Mesenchymal stem cell (in vitro differentiated cells and primary cell): ENCODE results near the gene FLT3LG.

ENCODE experiments used
- DNase-seq: peaks from one replicate; pipeline ENCODE4 v3.0.0-alpha.2; 2013
- H2AFZ ChIP-seq: one replicate; pipeline ENCODE4 v1.6.1; 2013; ENCODE audit warnings: low read depth, mild to moderate bottlenecking, control low read depth, inconsistent platforms, low read length, moderate library complexity
- H2AK5ac ChIP-seq: 2 replicates; pipeline ENCODE4 v1.6.1; 2013; ENCODE audit warnings: low read length, moderate library complexity, mild to moderate bottlenecking, inconsistent platforms; ENCODE audit not compliant: severe bottlenecking
- H2BK120ac ChIP-seq: one replicate; pipeline ENCODE4 v1.6.1; 2013; ENCODE audit warnings: low read depth, mild to moderate bottlenecking, inconsistent platforms, low read length, moderate library complexity
- H2BK12ac ChIP-seq, 2 experiments: one replicate each; pipeline ENCODE4 v1.6.1; 2013; ENCODE audit warnings: inconsistent platforms in 2 of 2, low read length in 2 of 2, mild to moderate bottlenecking in 2 of 2, moderate library complexity in 2 of 2, control low read depth in 1 of 2
- H2BK15ac ChIP-seq: one replicate; pipeline ENCODE4 v1.6.1; 2013; ENCODE audit warnings: mild to moderate bottlenecking, low read depth, inconsistent platforms; ENCODE audit not compliant: poor library complexity, severe bottlenecking
- H2BK5ac ChIP-seq: 2 replicates; pipeline ENCODE4 v1.6.1; 2013; ENCODE audit warnings: low read depth, mild to moderate bottlenecking, low read length, control low read depth, inconsistent platforms; ENCODE audit not compliant: poor library complexity, severe bottlenecking
- H3K14ac ChIP-seq, 2 experiments: one replicate each; pipeline ENCODE4 v1.6.1; 2013; ENCODE audit warnings: inconsistent platforms in 2 of 2, low read length in 2 of 2, control low read depth in 1 of 2, mild to moderate bottlenecking in 1 of 2, moderate library complexity in 1 of 2
- H3K18ac ChIP-seq, 2 experiments: one replicate each; pipeline ENCODE4 v1.6.1; 2013; ENCODE audit warnings: inconsistent platforms in 2 of 2, low read length in 2 of 2, control low read depth in 1 of 2, low read depth in 1 of 2, mild to moderate bottlenecking in 1 of 2
- H3K23ac ChIP-seq, 2 experiments: one replicate each; pipeline ENCODE4 v1.6.1; 2013; ENCODE audit warnings: inconsistent platforms in 2 of 2, low read length in 2 of 2, mild to moderate bottlenecking in 2 of 2, moderate library complexity in 2 of 2, control low read depth in 1 of 2
- H3K27ac ChIP-seq: 2 replicates; pipeline ENCODE4 v1.5.1; 2013; ENCODE audit warnings: mild to moderate bottlenecking, moderate library complexity, low read length, control low read depth, inconsistent platforms; ENCODE audit not compliant: poor library complexity, severe bottlenecking
- H3K27me3 ChIP-seq, 2 experiments: 2 replicates each; pipeline versions ENCODE4 v1.6.1 to v1.7.0; 2013; ENCODE audit warnings: low read length in 2 of 2, mild to moderate bottlenecking in 2 of 2, moderate library complexity in 2 of 2, control low read depth in 1 of 2, inconsistent platforms in 1 of 2; ENCODE audit not compliant: control insufficient read depth in 1 of 2, insufficient read depth in 1 of 2
- H3K36me3 ChIP-seq, 2 experiments: 2 replicates each; pipeline versions ENCODE4 v1.6.1 to v1.7.0; 2013; ENCODE audit warnings: low read length in 2 of 2, control low read depth in 1 of 2, inconsistent platforms in 1 of 2, low read depth in 1 of 2, mild to moderate bottlenecking in 1 of 2; ENCODE audit not compliant: insufficient read depth in 2 of 2, control insufficient read depth in 1 of 2
- H3K4ac ChIP-seq, 2 experiments: one replicate each; pipeline ENCODE4 v1.6.1; 2013; ENCODE audit warnings: inconsistent platforms in 2 of 2, low read length in 2 of 2, mild to moderate bottlenecking in 2 of 2, moderate library complexity in 2 of 2, control low read depth in 1 of 2, low read depth in 1 of 2
- H3K4me1 ChIP-seq: 2 replicates; pipeline ENCODE4 v1.6.1; 2013; ENCODE audit warnings: low read depth, low read length, control low read depth; ENCODE audit not compliant: control insufficient read depth, insufficient read depth
- H3K4me2 ChIP-seq: 2 replicates; pipeline ENCODE4 v1.6.1; 2013; ENCODE audit warnings: low read length, mild to moderate bottlenecking, inconsistent platforms; ENCODE audit not compliant: poor library complexity, severe bottlenecking
- H3K4me3 ChIP-seq, 2 experiments: 2 replicates each; pipeline versions ENCODE4 v1.5.1 to v1.7.0; 2013; ENCODE audit warnings: low read length in 2 of 2, mild to moderate bottlenecking in 2 of 2, control low read depth in 1 of 2, low read depth in 1 of 2; ENCODE audit not compliant: insufficient read depth in 1 of 2
- H3K79me1 ChIP-seq: replicated peaks from 2 replicates; pipeline ENCODE4 v1.6.1; 2013; ENCODE audit warnings: mild to moderate bottlenecking, control low read depth, low read length, inconsistent platforms; ENCODE audit not compliant: poor library complexity, severe bottlenecking
- H3K9ac ChIP-seq: 2 replicates; pipeline ENCODE4 v1.7.0; 2013; ENCODE audit warnings: mild to moderate bottlenecking, low read length, moderate library complexity
- H3K9me3 ChIP-seq: 2 replicates; pipeline ENCODE4 v1.7.0; 2013; ENCODE audit warnings: mild to moderate bottlenecking, low read length; ENCODE audit not compliant: control insufficient read depth
- H4K8ac ChIP-seq: one replicate; pipeline ENCODE4 v1.6.1; 2013; ENCODE audit warnings: inconsistent platforms, mild to moderate bottlenecking, low read length, moderate library complexity
- H4K91ac ChIP-seq: one replicate; pipeline ENCODE4 v1.6.1; 2013; ENCODE audit warnings: mild to moderate bottlenecking, low read length, inconsistent platforms
- WGBS: methylation state at CpG from one replicate; pipeline ENCODE4 v1.1.7; 2013; ENCODE audit warnings: mixed read lengths; 5-methylcytosine and 5-hydroxymethylcytosine counted together

FLT3LG gene

GRCh38 chr19:49461656-49462055, 12.4 kb upstream of the FLT3LG start:
- H4K91ac ChIP-seq, result no peak overlapping the region
- no peak overlapping the region for H3K9ac ChIP-seq
- H3K18ac ChIP-seq, result no peak overlapping the region
- H3K9me3 ChIP-seq, result no peaks in the 10 kb centered on the region
- H3K4me3 ChIP-seq, result no peak overlapping the region
- no peaks in the 10 kb centered on the region for H3K27me3 ChIP-seq
- WGBS, result 97% methylated on average over 24 of the region's 37 CpGs
- no peak overlapping the region for H4K8ac ChIP-seq
- H3K4ac ChIP-seq, result no peak overlapping the region
- no peak overlapping the region for H3K4me2 ChIP-seq
- H3K36me3 ChIP-seq, result peaks cover 11 to 52% of the 10 kb centered on the region in 2 experiments
- no peak overlapping the region for H2AFZ ChIP-seq
- H3K4me1 ChIP-seq, result peaks cover 3% of the 10 kb centered on the region
- H2BK5ac ChIP-seq, result no peak overlapping the region
- no peak overlapping the region for H3K14ac ChIP-seq
- no peak overlapping the region for H2BK120ac ChIP-seq
- H2AK5ac ChIP-seq, result no peak overlapping the region
- H3K27ac ChIP-seq, result no peak overlapping the region
- no peak for DNase-seq
- no peak overlapping the region for H3K23ac ChIP-seq
- H2BK15ac ChIP-seq, result no peak overlapping the region
- H3K79me1 ChIP-seq, result peaks cover 12% of the 10 kb centered on the region
- no peak overlapping the region for H2BK12ac ChIP-seq

- H2BK15ac ChIP-seq, result no peak overlapping the region
- H4K91ac ChIP-seq, result no peak overlapping the region
- WGBS, result 96% methylated on average over 11 of the region's 12 CpGs
- H3K18ac ChIP-seq, result no peak overlapping the region
- no peak overlapping the region for H3K23ac ChIP-seq
- no peak overlapping the region for H3K27ac ChIP-seq
- no peak overlapping the region for H2BK12ac ChIP-seq
- H4K8ac ChIP-seq, result no peak overlapping the region
- H3K4me2 ChIP-seq, result no peak overlapping the region
- peaks cover 3% of the 10 kb centered on the region for H3K4me1 ChIP-seq
- H2AK5ac ChIP-seq, result no peak overlapping the region
- H3K4me3 ChIP-seq, result no peak overlapping the region
- no peak overlapping the region for H3K14ac ChIP-seq
- H3K9ac ChIP-seq, result no peak overlapping the region
- H3K9me3 ChIP-seq, result no peaks in the 10 kb centered on the region
- H3K36me3 ChIP-seq, result peaks cover 11 to 56% of the 10 kb centered on the region in 2 experiments
- H3K4ac ChIP-seq, result no peak overlapping the region
- no peak for DNase-seq
- no peak overlapping the region for H2AFZ ChIP-seq
- H3K79me1 ChIP-seq, result peaks cover 12% of the 10 kb centered on the region
- no peak overlapping the region for H2BK5ac ChIP-seq
- no peak overlapping the region for H2BK120ac ChIP-seq
- no peaks in the 10 kb centered on the region for H3K27me3 ChIP-seq
Measured at GRCh38 chr19:49462492-49462891, 11.5 kb upstream of the FLT3LG start.

- WGBS, result 96% methylated on average over 38 of the region's 39 CpGs
- no peak overlapping the region for H2BK12ac ChIP-seq
- H2AFZ ChIP-seq, result no peak overlapping the region
- H3K18ac ChIP-seq, result no peak overlapping the region
- no peak overlapping the region for H3K9ac ChIP-seq
- no peak overlapping the region for H4K91ac ChIP-seq
- no peak overlapping the region for H4K8ac ChIP-seq
- no peak overlapping the region for H3K4ac ChIP-seq
- H2BK15ac ChIP-seq, result no peak overlapping the region
- H3K4me1 ChIP-seq, result peaks cover 1% of the 10 kb centered on the region
- H3K79me1 ChIP-seq, result peaks cover 5% of the 10 kb centered on the region
- no peak overlapping the region for H2BK120ac ChIP-seq
- H3K36me3 ChIP-seq, result peaks cover 11 to 68% of the 10 kb centered on the region in 2 experiments
- no peak overlapping the region for H3K23ac ChIP-seq
- DNase-seq, result no peak
- no peak overlapping the region for H3K14ac ChIP-seq
- no peak overlapping the region for H2AK5ac ChIP-seq
- H3K4me2 ChIP-seq, result no peak overlapping the region
- H3K27me3 ChIP-seq, result no peaks in the 10 kb centered on the region
- no peaks in the 10 kb centered on the region for H3K9me3 ChIP-seq
- H3K27ac ChIP-seq, result no peak overlapping the region
- H3K4me3 ChIP-seq, result no peak overlapping the region
- no peak overlapping the region for H2BK5ac ChIP-seq
Measured at GRCh38 chr19:49463960-49464740, 9.9 kb upstream of the FLT3LG start.

- no peak overlapping the region for H3K14ac ChIP-seq
- H3K27ac ChIP-seq, result no peak overlapping the region
- H4K8ac ChIP-seq, result no peak overlapping the region
- no peak overlapping the region for H2BK15ac ChIP-seq
- no peak for DNase-seq
- H2BK120ac ChIP-seq, result no peak overlapping the region
- no peaks in the 10 kb centered on the region for H3K27me3 ChIP-seq
- no peak overlapping the region for H2AFZ ChIP-seq
- H3K4me3 ChIP-seq, result no peak overlapping the region
- peaks cover 8 to 69% of the 10 kb centered on the region in 2 experiments for H3K36me3 ChIP-seq
- no peak overlapping the region for H2AK5ac ChIP-seq
- H3K4me1 ChIP-seq, result peaks cover 1% of the 10 kb centered on the region
- H3K79me1 ChIP-seq, result no peaks in the 10 kb centered on the region
- no peak overlapping the region for H3K23ac ChIP-seq
- H3K9ac ChIP-seq, result no peak overlapping the region
- no peak overlapping the region for H3K18ac ChIP-seq
- H2BK5ac ChIP-seq, result no peak overlapping the region
- no peak overlapping the region for H4K91ac ChIP-seq
- H3K4ac ChIP-seq, result no peak overlapping the region
- H3K9me3 ChIP-seq, result no peaks in the 10 kb centered on the region
- H2BK12ac ChIP-seq, result no peak overlapping the region
- no peak overlapping the region for H3K4me2 ChIP-seq
- WGBS, result 97% methylated on average over 3 of the region's 3 CpGs
Measured at GRCh38 chr19:49465371-49465770, 8.6 kb upstream of the FLT3LG start.
